ENCODE measurements around the gene B9D1.

B9D1 gene

DNA sequence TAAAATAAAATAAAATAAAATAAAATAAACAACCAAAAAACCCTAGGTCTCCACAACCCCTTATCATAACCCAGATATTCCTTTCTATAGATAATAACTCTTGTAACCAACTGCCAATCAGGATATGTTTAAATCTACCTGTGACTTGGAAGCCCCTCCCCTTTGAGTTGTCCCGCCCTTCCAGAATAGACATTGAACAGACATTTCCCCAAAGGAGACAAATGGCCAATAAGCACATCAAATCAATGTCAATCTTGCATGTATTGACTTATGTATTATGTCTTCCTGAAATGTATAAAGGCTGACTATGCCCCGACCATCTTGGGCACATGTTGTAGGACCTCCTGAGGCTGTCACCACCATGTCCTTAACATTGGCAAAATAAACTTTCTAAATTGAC is 14.3 kb upstream of the B9D1 start:
- DNase-seq (ENCODE audit: low read depth, low spot score), result no peak

DNA sequence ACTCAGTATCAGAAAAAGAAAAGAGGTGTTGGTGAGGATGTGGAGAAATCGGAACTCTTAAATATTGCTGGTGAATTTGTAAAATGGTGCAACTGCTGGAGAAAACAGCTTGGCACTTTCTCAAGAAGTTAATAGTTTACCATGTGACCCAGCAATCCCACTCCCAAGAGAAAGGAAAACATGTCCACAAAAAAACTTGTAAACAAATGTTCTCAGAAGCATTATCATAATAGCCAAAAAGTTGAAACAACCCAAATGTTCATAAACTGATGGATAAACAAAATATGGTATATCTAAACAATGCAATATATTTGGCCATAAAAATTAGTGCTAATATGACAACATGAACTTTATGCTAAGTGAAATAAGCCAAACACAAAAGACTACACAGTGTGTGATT is 13.2 kb upstream of the B9D1 start:
- no peak for DNase-seq (ENCODE audit: low read depth, low spot score)

DNA sequence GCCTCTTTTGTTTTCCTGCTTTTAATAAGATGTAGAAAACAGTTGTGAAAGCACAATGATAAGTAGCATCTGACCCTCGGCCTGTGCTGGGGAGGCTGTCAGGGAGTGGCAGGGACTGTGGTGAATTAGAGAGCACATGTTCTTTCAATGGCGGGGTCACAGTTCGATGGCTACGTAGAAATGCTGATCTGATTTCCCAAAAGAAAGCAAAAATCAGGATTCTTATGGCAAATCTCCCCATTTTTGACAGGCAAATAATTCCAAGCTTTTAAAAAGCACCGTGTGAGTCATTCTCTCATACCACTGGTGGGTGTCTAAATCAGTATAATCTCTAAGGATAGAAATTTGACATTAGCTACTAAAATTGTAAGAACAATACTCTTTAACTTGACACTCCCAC is 11.6 kb upstream of the B9D1 start:
- no peak for DNase-seq (ENCODE audit: low read depth, low spot score)

DNA sequence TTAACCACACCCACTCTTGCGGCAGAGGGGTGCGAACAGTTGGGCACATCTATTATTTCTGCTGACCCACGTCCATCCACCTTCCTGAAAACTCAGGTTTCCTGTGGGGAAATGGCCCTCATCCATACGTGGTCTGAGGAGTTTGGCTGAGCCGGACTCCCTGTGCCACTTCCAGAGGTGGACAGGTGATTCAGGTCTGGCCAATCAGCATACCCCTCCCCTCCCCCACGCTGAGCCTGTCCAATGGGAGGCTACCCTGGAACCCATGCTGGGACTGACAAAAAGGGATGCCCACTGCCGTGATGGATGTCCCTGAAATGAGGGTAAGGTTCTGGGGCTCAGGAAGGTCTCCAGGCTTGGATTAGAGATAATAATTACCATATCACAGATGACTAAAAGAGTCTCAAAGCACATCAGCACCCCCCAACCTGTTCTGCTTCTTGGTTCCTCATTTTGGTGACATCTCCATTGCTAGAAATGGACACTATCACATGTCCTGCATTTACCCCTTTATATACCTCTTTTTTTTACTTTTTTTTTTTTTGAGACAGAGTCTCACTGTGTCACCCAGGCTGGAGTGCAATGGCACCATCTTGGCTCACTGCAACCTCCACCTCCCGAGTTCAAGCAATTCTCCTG is 10.5 kb upstream of the B9D1 start:
- DNase-seq (ENCODE audit: low read depth, low spot score), result no peak

DNA sequence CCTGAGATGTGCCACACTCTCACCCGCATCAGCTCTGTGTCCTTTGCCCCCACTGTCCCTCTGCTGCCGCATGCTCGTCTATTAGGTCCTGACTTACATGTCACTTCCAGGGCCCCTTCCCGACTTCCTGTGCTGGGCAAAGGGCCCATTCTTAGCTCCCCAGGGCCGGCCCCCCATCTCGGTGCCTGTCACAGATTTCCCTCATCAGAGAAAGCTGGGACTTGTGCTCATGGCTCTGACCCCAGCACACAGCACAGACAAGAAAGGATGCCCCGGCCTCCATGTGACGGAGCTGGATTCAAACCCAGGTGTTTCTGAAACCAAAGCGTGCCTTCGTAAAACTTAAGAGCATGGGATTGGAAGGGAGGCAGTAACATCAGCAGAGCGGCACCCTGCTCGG is 9.9 kb upstream of the B9D1 start:
- no peak for DNase-seq (ENCODE audit: low read depth, low spot score)

DNA sequence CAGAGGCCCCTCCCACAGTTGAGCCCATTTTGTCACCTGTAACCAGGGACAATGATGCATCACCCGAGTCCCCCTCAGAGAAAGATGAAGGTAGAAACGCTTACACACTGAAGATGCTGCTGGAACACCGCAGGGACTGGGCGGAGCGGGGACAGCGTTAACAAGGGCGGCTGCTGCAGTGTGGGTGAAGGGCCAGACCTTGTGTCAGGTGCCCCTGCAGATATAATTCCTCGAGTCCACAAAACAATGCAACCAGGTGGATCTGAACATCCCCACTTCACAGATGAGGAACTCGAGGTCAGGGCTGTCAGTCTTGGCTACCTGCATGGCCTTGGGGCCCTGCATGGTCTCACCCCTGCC is 9.5 kb upstream of the B9D1 start:
- DNase-seq (ENCODE audit: low read depth, low spot score), result no peak

DNA sequence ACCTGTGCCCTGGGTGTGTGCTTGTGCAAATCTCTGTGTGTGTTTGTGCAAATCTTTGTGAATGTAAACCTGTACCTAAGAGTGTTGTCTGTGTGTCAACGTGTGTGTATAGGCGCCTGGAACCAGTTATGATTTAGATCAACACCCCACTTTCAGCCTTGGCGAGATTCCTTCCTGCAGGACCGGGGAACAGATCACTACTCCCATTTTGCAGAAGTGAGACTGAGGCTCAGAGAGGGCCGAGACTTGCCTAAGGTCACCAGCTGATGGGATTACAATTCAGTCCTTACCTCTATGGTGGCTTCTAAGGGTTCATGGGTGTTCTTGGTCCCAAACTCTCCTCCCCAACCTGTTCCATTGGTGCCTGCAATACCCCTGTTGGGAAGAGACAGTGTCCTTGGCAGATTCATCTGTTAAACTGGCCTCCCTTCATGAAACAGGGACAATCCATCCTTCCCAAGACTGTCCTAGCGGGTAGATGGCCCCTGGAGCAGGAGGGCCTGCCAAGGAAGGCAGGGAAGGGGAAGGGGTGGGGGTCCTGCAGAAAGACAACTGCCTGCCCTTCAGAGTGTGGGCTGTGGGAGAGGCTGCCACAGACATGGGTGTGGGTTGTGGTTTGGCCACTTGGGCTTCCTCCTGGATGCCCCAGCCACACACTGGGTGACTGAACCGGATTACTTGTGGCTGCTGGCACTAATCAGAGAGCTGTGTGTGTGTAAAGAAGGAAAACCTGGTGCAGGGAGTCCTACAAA is 8.9 kb upstream of the B9D1 start:
- DNase-seq (ENCODE audit: low read depth, low spot score), result no peak

DNA sequence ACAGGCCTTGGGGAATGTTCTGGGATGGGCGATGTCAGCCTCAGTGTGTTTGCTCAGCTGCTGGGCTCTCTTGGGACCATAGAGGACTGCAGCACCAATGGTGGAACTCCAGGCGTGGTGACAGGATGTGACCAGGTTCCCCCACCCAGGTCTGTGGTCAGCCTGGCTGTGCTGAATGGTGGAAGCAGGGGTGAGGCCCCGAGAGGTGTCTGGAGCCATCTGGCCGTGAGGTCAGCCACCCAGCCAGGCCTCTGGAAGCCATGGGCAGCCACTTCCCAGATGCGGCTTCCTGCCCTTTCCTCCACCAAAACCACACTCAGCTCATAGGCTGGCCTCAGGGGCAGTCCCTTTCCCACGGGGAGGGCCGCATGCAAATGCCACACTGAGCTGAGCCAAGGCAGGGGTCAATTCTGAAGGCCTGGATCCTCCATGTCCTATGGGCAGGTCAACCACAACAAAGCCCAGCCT is 8.0 kb upstream of the B9D1 start:
- no peak for DNase-seq (ENCODE audit: low read depth, low spot score)

DNA sequence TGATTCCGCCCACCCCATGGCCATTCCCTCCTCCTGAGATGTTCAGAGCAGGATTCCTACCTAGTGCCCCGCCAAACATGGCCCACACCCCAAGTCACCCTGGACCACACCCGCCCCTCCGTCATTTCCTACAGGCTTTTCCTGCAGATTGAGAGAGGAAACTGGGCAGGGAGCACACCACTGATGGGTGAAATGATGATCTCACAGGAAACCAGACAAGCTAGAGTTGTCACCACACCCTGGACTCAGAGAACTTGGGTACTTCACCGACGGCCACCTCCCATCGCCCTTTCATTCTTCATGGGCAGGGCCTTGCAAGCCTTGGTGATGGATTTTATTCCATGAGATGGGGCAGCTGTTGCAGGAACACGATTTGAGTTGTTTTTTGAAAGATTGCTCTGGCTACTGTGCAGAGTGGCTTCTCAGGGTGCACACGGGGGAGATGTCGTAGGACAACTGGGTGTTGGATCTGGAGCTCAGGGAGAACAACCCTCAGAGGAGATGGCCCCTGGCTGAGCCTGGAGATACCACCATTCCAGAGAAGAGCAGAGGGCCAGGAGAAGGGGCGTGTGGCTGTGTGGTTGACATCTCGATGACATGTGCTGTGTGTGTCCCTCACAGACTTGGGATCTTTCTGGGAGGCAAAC is 7.4 kb upstream of the B9D1 start:
- no peak for DNase-seq (ENCODE audit: low read depth, low spot score)

DNA sequence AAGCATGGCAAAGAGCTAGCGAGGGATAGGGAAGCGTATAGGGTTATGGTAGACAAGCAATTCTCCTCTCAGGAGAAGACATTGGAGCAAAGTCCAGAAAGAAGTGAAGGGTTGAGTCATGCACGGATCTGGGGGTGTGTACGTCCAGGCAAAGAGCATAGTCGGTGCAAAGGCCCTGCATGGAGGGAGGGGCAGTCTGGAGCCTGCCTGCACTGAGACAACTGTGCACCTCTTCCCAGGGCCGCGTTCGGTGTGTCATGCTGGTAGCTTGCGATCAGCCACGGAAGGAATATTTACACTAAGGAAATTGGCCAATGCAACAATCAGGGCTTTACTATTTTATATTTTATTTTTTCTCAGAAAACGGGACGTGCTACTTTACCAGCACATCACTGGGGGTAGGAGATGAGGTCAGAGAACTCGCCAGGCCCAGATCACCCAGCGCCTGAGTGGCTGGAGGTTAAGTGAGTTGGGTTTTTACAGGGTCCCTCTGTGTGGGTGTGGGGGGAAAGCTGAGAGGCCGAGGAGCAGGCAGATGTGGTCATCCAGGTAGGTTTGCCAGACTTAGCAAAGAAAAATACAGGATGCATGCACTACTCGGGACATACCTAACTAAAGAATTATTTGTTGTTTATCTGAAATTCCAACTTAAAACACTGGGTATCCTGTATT is 6.7 kb upstream of the B9D1 start:
- no peak for DNase-seq (ENCODE audit: low read depth, low spot score)

DNA sequence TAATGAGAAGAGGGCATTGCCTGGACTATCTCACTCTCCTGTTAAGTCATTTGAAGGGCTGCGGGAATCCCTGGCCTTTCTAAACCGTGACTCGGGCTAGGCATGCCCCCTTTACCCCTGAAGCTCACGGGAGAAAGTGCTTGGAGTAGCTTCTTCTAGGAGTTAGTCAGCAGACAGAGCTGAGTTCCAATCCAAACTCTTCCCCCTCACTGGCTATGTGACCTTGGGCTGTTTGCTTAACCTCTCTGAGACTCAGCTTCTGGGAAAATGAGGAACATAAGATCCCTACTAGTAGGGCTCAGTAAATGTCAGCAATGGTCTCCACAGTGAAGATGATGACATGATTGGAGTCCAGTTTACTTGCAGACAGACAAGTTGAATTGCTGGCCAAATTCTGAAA is 5.7 kb upstream of the B9D1 start:
- DNase-seq (ENCODE audit: low read depth, low spot score), result no peak

DNA sequence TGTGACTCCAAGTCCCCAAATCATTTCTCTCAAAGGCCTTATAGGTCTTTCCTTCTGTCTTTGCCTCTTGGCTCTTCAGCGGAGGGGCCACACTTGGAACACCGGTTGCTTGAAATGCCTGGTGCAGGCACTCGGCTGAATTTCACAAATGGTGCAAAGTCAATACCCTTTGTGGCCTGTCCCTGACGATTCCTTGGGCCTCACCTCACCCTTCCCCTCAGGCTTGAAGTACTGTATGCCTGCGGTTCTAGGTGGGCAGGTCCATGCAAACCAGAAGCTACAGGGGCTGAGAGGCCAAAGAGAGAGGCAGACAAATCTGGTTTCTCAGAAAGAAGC is 4.1 kb upstream of the B9D1 start:
- no peak for DNase-seq (ENCODE audit: low read depth, low spot score)

DNA sequence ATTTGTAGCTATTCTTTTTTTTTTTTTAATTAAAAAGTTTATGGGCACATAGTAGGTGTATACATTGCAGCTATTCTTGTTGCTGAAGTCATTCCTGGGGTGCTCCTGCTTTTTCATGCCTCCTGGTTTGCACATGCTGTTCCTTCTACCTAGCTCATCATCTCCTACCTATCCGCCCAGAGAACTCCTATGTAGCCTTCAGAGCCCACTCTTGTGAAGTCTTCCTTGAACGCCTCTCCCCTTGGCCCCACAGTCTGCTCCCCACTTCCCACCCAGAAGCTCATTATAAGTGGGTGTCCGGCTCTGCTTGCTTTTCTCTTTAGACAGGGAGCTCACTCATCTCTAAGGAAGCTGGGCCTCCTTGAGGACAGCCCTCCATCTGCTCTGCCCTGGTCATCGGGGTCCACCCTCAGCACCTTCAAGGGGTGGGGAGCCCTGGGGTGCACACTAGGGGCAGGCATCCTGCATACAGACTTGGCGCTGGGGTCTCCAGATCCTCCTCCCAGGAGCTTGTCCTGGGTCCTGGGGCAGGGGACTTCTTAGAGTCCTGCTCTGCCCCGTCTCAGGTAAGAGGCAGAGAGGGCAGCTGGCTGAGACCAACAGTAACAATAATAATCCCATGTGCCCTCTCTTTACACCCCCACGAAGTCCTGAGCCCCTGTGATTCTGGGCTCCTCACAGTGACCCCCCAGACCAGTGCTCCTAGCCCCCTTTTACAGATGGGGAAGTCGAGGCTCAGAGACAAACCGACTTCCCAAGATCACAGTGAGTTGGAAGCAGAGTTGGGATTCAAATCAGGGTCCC is 3.5 kb upstream of the B9D1 start:
- DNase-seq (ENCODE audit: low read depth, low spot score), result no peak

DNA sequence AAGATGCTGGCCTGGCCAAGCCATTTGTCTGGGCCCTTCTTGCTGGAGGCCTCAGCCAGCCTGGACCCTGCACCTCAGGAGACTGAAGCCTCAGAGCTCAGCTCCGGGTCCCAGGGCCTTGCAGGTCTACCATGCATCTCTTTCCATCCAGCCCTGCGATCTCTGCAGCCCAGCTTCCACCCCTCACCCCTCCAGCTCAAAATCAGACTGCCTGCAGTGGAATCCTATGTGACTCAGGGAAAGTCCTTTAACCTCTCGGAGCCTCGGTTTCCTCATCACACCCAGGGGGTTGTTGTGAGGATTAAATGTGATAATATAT is 2.9 kb upstream of the B9D1 start:
- DNase-seq (ENCODE audit: low read depth, low spot score), result no peak

DNA sequence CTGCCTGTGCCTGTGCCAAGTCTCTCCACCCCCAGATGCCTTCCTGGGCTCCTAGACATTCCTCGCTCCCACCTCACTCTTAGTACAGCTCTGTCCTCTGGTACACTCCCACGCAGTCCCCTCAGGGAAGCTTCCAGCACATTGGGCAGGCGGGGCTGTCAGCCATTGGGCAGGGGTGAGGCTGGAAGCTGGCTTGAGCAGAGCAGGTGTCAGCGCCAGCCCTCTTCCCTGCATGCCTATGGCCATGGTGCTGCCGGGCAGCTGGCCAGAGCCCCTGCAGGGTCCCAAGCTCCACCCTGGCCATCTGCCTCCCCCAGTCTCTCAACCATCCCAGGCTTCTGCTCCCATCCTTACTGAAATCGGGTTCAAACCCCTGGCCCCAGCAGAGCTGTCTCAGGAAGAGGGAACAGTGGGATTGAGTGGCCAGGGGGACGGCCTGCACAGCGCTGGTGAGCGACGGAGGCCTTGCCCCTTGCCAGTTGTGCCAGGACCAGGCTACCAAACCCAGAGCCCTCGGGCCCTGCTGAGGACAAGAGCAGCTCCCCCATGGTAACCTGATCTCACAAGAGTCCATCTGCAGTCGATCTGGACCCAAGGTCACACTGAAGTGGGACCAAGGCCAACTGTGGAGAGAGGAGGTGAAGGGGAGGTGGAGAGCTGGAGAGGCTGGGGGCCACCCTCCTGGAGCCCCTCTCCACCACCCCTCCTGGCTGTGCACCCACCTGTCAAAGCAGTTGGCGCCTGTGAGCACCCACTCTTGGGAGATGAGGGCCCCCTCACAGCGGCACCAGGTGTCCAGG is 2.4 kb upstream of the B9D1 start:
- DNase-seq (ENCODE audit: low read depth, low spot score), result no peak

DNA sequence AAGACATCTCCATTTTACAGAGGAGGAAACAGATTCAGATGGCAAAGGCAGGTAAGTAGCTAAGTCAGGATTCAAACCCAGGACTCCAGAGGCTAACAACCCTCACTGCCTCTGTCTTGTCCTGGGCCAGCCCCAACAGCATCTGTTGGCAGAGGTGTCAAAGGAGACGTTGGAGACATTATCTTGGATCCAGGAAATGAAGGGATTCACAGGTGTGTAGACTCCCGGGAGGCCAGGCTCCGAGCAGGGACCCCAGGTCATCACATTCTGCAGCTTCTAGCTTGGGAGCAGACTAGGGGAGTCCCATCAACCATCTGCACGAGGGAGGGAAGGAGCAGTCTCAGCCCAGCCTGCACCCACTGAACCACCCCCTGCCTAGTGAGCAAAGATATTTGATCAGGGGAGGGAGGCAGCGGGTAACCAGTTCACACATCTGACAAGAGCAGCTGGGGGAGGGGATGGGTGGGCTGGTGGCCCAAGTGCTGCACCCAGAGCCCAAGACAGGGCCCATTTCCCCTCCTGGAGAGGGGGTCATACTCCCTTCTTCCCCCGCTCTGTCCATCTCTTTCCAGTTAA is 1.0 kb upstream of the B9D1 start:
- no peak for DNase-seq (ENCODE audit: low read depth, low spot score)

DNA sequence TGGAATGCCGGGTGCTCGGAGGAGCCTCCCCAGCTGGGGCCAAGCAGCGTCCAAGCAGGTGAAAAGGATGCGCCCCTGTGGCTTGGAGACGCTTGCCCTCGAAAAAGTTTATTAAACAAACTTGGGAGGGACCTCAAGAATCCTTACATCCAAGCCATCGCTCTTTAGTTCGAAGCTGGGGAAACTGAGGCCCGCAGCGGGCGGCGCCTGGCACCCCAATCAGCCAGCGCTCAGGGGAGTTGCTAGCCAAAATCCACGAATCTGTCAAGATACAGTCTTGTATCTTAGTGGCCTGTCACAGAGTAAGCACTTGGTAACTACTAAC is 553 bp upstream of the B9D1 start:
- no peak for DNase-seq (ENCODE audit: low read depth, low spot score)

DNA sequence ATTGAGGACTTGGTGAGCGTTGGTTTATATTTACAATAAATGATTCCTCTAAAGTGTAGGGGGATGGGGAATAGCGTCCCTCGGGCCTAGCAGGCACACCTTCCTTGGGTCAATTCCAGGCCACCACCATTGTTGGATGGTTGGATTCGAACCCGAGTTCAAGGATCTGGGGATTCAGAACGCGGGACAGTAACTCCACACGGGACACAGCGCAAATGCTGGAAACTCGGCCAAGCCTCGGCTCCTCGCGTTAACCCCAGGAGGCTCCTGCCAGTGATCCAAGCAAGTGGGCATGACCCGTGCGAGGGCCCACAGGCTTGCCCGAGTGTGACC is 613 bp downstream of the B9D1 start:
- DNase-seq (ENCODE audit: low read depth, low spot score), result no peak

DNA sequence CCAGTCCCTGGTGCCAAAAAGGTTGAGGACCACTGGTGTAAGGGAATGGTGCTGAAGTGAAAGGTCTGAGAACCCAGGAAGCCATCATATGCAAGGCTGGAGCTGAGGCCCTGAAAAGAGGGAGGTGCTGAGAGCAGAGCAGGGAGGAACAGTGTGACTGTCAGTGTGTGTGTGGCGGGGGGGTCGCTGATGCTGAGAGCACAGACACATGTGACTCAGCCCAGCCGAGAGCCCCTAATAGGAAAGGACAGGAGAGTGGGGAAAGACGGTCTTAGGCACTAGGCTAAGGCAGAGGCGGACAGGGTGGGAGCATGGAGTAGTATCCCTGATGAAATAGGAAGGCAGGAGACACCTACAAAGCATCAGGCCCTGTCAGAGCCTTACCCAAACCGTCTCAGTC is 1.2 kb downstream of the B9D1 start:
- no peak for DNase-seq (ENCODE audit: low read depth, low spot score)

DNA sequence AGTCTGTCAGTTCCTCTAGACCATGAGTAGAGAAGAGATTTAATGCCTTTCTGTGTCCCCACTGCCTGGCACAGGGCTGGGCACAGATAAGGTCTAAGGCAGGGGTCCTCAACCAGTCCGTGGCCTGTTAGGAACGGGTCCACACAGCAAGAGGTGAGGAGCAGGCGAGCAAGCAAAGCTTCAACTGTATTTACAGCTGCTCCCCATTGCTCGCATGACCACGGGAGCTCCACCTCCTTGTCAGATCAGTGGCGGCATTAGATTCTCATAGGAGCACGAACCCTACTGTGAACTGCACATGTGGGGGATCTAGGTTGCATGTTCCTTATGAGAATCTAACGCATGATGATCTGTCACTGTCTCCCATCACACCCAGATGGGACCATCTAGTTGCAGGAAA is 1.8 kb downstream of the B9D1 start:
- no peak for DNase-seq (ENCODE audit: low read depth, low spot score)

DNA sequence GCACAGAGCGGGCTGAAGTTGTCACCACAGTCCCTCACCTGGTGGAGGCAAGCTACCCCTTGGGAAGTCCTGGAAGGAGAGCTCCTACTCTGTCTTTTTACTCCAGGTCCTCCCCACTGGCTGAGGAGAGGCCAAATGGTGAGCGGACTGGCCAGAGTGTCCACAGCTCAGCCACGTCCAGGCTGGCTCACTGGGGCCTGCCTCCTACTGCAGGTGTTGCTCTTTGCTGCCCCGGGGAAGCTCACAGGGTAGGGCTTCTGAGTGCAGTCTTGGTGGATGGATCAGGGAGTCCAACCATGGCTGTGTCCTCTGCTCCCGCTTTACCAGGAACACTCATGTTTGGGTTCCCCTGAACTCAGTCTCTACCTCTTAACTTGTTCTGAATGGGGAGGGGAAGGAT is 2.7 kb downstream of the B9D1 start:
- no peak for DNase-seq (ENCODE audit: low read depth, low spot score)

All from smooth muscle cell of the brain vasculature (primary cell).